H1 (cell line): Measurements from ENCODE around the gene GABRR3.

Source experiments
- CHD1 ChIP-seq: IDR thresholded peaks from 2 replicates; pipeline ENCODE4 v1.6.1; 2012; ENCODE audit warnings: low read depth, low read length, improper control_type of control experiment
- EZH2 ChIP-seq: fragments of 200-600 bp; sonication (generic); IDR thresholded peaks from 2 replicates; pipeline ENCODE4 v1.7.1; 2012; ENCODE audit warnings: low read depth, mild to moderate bottlenecking, moderate library complexity, low read length, inconsistent platforms; ENCODE audit not compliant: severe bottlenecking
- JUND ChIP-seq: IDR thresholded peaks from 2 replicates; pipeline ENCODE4 v1.6.1; 2011; ENCODE audit warnings: mild to moderate bottlenecking, improper control_type of control experiment, low read length
- POLR2A ChIP-seq, 2 experiments: IDR thresholded peaks; 1 replicate in 1 of 2; 2 replicates in 1 of 2; pipeline ENCODE4 v1.6.1; 2011; ENCODE audit warnings: low read depth in 2 of 2, low read length in 2 of 2, mild to moderate bottlenecking in 2 of 2; ENCODE audit errors: control extremely low read depth in 1 of 2
- POLR2AphosphoS5 ChIP-seq: IDR thresholded peaks from 2 replicates; pipeline ENCODE4 v1.6.1; 2011; ENCODE audit warnings: low read depth, low read length
- SIN3A ChIP-seq, 2 experiments: IDR thresholded peaks in 1 of 2; conservative IDR thresholded peaks in 1 of 2; 2 replicates each; pipeline ENCODE4 v1.6.1; 2011 to 2012; ENCODE audit warnings: low read length in 2 of 2, improper control_type of control experiment in 1 of 2, low read depth in 1 of 2, mild to moderate bottlenecking in 1 of 2
- TAF1 ChIP-seq: IDR thresholded peaks from 2 replicates; pipeline ENCODE4 v1.6.1; 2011; ENCODE audit warnings: mild to moderate bottlenecking, low read depth, low read length
- TF ChIP-seq, protein P1 (sequence below): IDR thresholded peaks from 2 replicates; pipeline ENCODE4 v1.6.1; 2012; ENCODE audit warnings: inconsistent platforms
- TF ChIP-seq, protein P2 (sequence below): IDR thresholded peaks from 2 replicates; pipeline ENCODE4 v1.6.1; 2011; ENCODE audit warnings: low read depth, mild to moderate bottlenecking, low read length; ENCODE audit not compliant: insufficient read depth
- TF ChIP-seq, protein P3 (sequence below), 3 experiments: IDR thresholded peaks; 1 replicate in 2 of 3; 2 replicates in 1 of 3; pipeline versions ENCODE4 v1.5.1 to v1.6.1; 2011; ENCODE audit warnings: low read length in 3 of 3, mild to moderate bottlenecking in 3 of 3, inconsistent platforms in 2 of 3, low read depth in 1 of 3, moderate library complexity in 1 of 3; ENCODE audit not compliant: insufficient read depth in 1 of 3; ENCODE audit errors: control extremely low read depth in 1 of 3
- TF ChIP-seq, protein P4 (sequence below): IDR thresholded peaks from 2 replicates; pipeline ENCODE4 v1.6.1; 2012; ENCODE audit warnings: low read length, inconsistent platforms

DNA sequence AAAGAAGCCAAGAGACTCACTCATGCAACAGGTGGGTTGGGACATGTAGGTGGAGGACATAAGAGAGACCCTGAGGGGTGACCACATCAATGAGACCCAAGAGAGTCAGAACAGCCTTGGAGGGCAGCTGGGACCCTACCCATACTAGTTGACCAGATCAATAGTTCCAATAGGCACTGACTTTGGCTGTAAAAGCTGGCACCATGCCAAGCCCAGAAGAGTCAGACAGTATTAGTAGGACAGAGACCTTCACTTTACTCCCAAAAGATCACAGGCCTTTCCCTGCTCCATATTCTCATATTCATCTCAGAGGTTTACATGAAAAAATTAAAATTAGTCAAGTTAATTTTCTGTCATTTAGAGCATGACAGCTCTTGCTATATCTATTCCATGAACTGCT, 20.9 kb upstream of the GABRR3 start:
- TF ChIP-seq POLR2A (IDR thresholded peaks at IDR 0.05; ENCODE audit: control extremely low read depth in 1 of 2, low read depth in 2 of 2, low read length in 2 of 2) = no peak
- no peak for TF ChIP-seq CHD1
- no peak for TF ChIP-seq SIN3A (conservative IDR thresholded peaks at IDR 0.05 in 1 of 2, IDR thresholded peaks at IDR 0.05 in 1 of 2; ENCODE audit: low read depth in 1 of 2, low read length in 2 of 2)
- TF ChIP-seq, protein P1, sequence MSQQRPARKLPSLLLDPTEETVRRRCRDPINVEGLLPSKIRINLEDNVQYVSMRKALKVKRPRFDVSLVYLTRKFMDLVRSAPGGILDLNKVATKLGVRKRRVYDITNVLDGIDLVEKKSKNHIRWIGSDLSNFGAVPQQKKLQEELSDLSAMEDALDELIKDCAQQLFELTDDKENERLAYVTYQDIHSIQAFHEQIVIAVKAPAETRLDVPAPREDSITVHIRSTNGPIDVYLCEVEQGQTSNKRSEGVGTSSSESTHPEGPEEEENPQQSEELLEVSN = no peak
- no peak for TF ChIP-seq TAF1
- no peak for TF ChIP-seq EZH2
- TF ChIP-seq, protein P2, sequence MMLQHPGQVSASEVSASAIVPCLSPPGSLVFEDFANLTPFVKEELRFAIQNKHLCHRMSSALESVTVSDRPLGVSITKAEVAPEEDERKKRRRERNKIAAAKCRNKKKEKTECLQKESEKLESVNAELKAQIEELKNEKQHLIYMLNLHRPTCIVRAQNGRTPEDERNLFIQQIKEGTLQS = no peak
- TF ChIP-seq, protein P3, sequence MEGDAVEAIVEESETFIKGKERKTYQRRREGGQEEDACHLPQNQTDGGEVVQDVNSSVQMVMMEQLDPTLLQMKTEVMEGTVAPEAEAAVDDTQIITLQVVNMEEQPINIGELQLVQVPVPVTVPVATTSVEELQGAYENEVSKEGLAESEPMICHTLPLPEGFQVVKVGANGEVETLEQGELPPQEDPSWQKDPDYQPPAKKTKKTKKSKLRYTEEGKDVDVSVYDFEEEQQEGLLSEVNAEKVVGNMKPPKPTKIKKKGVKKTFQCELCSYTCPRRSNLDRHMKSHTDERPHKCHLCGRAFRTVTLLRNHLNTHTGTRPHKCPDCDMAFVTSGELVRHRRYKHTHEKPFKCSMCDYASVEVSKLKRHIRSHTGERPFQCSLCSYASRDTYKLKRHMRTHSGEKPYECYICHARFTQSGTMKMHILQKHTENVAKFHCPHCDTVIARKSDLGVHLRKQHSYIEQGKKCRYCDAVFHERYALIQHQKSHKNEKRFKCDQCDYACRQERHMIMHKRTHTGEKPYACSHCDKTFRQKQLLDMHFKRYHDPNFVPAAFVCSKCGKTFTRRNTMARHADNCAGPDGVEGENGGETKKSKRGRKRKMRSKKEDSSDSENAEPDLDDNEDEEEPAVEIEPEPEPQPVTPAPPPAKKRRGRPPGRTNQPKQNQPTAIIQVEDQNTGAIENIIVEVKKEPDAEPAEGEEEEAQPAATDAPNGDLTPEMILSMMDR (IDR thresholded peaks at IDR 0.05; ENCODE audit: control extremely low read depth in 1 of 3, insufficient read depth in 1 of 3, low read depth in 1 of 3, low read length in 3 of 3) = no peak
- TF ChIP-seq POLR2AphosphoS5 = no peak
- no peak for TF ChIP-seq JUND
- TF ChIP-seq, protein P4, sequence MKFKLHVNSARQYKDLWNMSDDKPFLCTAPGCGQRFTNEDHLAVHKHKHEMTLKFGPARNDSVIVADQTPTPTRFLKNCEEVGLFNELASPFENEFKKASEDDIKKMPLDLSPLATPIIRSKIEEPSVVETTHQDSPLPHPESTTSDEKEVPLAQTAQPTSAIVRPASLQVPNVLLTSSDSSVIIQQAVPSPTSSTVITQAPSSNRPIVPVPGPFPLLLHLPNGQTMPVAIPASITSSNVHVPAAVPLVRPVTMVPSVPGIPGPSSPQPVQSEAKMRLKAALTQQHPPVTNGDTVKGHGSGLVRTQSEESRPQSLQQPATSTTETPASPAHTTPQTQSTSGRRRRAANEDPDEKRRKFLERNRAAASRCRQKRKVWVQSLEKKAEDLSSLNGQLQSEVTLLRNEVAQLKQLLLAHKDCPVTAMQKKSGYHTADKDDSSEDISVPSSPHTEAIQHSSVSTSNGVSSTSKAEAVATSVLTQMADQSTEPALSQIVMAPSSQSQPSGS = no peak
